GM04503 (cell line): ENCODE data around the gene LMX1B.

ENCODE experiments used
- DNase-seq: peaks from one replicate; pipeline ENCODE4 v3.0.0-alpha.2; 2012; ENCODE audit warnings: low read depth

Gene LMX1B

GRCh38 chr9:126617823-126618165 is 4.1 kb downstream of the LMX1B start:
- no peak for DNase-seq

GRCh38 chr9:126618190-126618584 is 4.5 kb downstream of the LMX1B start:
- no peak for DNase-seq

- no peak for DNase-seq
Observed at GRCh38 chr9:126618585-126619360, 5.0 kb downstream of the LMX1B start.

- no peak for DNase-seq
Observed at GRCh38 chr9:126619361-126620135, 5.8 kb downstream of the LMX1B start.

GRCh38 chr9:126620478-126620877 is 6.8 kb downstream of the LMX1B start:
- no peak for DNase-seq

- no peak for DNase-seq
Observed at GRCh38 chr9:126621061-126621918, 7.6 kb downstream of the LMX1B start.

GRCh38 chr9:126621919-126622735 is 8.4 kb downstream of the LMX1B start:
- no peak for DNase-seq

- DNase-seq = no peak
Observed at GRCh38 chr9:126623314-126623666, 9.6 kb downstream of the LMX1B start.

- no peak for DNase-seq
Observed at GRCh38 chr9:126623667-126624478, 10.1 kb downstream of the LMX1B start.

- no peak for DNase-seq
Observed at GRCh38 chr9:126624479-126624826, 10.7 kb downstream of the LMX1B start.

- DNase-seq = no peak
Observed at GRCh38 chr9:126624912-126625311, 11.2 kb downstream of the LMX1B start.

- DNase-seq = no peak
Observed at GRCh38 chr9:126625329-126626126, 11.8 kb downstream of the LMX1B start.

GRCh38 chr9:126626127-126626925 is 12.6 kb downstream of the LMX1B start:
- no peak for DNase-seq

GRCh38 chr9:126626926-126627233 is 13.2 kb downstream of the LMX1B start:
- DNase-seq = no peak

- DNase-seq = no peak
Observed at GRCh38 chr9:126628146-126628545, 14.4 kb downstream of the LMX1B start.

- no peak for DNase-seq
Observed at GRCh38 chr9:126628969-126629674, 15.4 kb downstream of the LMX1B start.

GRCh38 chr9:126630458-126631237 is 16.9 kb downstream of the LMX1B start:
- DNase-seq = no peak

GRCh38 chr9:126631254-126631653 is 17.5 kb downstream of the LMX1B start:
- DNase-seq = no peak
